SK-N-SH (cell line): ENCODE measurements around the gene RUVBL1.

Experiments
- CHD2 ChIP-seq: fragments of 150-350 bp; IDR thresholded peaks from 2 replicates; pipeline ENCODE4 v1.6.1; 2018; ENCODE audit warnings: low read length; ENCODE audit not compliant: partially characterized antibody
- EP300 ChIP-seq, 2 experiments: IDR thresholded peaks; 2 replicates each; pipeline versions ENCODE4 v1.4.0 to v1.6.1; 2012; ENCODE audit warnings: borderline replicate concordance in 1 of 2, low read depth in 1 of 2, low read length in 1 of 2
- EZH2phosphoT487 ChIP-seq: fragments of 200-600 bp; sonication (generic); IDR thresholded peaks from 2 replicates; pipeline ENCODE4 v1.6.1; 2017; ENCODE audit warnings: low read depth, mixed run types, mild to moderate bottlenecking, antibody characterized with exemption, moderate library complexity, borderline replicate concordance
- GABPA ChIP-seq: IDR thresholded peaks from 2 replicates; pipeline ENCODE4 v1.4.0; 2012; ENCODE audit warnings: low read depth, mild to moderate bottlenecking
- JUND ChIP-seq: IDR thresholded peaks from 2 replicates; pipeline ENCODE4 v1.4.0; 2012
- POLR2AphosphoS5 ChIP-seq: IDR thresholded peaks from 2 replicates; pipeline ENCODE4 v1.6.1; 2012; ENCODE audit warnings: low read depth, low read length
- SIN3A ChIP-seq: IDR thresholded peaks from 2 replicates; pipeline ENCODE4 v1.6.1; 2012; ENCODE audit warnings: low read depth, mild to moderate bottlenecking, low read length, moderate library complexity, borderline replicate concordance
- TAF1 ChIP-seq: IDR thresholded peaks from 2 replicates; pipeline ENCODE4 v1.6.1; 2012; ENCODE audit warnings: low read depth, mild to moderate bottlenecking, low read length, moderate library complexity, borderline replicate concordance
- YY1 ChIP-seq: IDR thresholded peaks from 2 replicates; pipeline ENCODE4 v1.4.0; 2012; ENCODE audit warnings: low read depth, mild to moderate bottlenecking
- TF ChIP-seq, protein P1 (sequence below): fragments of 200-600 bp; sonication (generic); IDR thresholded peaks from 2 replicates; pipeline ENCODE4 v1.6.1; 2017; ENCODE audit warnings: antibody characterized with exemption, mild to moderate bottlenecking, moderate library complexity
- TF ChIP-seq, protein P2 (sequence below): fragments of 150-350 bp; IDR thresholded peaks from 2 replicates; pipeline ENCODE4 v1.6.1; 2016; ENCODE audit warnings: mild to moderate bottlenecking, low read depth, low read length
- TF ChIP-seq, protein P3 (sequence below): IDR thresholded peaks from 2 replicates; pipeline ENCODE4; 2012

DNA sequence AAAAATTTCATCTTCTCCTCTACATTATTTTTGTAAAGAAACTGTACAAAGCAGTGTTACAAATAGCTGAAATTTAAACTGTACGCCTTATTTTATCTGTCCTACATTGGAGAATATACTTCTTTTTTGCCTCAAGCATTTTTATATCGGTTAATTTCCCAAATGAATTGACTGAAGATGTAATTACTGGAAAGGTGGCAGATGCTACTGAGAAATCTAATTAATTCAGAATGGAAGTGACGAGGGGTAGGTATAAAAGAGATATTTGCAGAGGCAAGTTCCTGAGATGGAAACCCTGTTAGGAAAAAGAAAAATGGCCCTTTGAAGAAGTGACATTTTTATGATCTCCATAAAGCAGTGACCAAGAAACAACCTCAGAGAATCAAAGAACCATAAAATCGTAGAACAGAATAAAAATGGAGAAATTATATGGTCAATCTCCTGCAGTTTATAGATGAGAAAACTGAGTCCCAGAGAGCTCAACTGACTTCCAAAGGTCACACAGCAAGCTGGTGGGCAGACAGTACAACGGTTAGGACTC, 20.4 kb downstream of the RUVBL1 start:
- TF ChIP-seq EP300 (IDR thresholded peaks at IDR 0.05; ENCODE audit: borderline replicate concordance in 1 of 2, low read depth in 1 of 2, low read length in 1 of 2) (no peak), EZH2phosphoT487 (no peak), CHD2 (no peak), POLR2AphosphoS5 (no peak), SIN3A (no peak), JUND (no peak), GABPA (no peak), YY1 (no peak), TAF1 (no peak)
- TF ChIP-seq, protein P1, sequence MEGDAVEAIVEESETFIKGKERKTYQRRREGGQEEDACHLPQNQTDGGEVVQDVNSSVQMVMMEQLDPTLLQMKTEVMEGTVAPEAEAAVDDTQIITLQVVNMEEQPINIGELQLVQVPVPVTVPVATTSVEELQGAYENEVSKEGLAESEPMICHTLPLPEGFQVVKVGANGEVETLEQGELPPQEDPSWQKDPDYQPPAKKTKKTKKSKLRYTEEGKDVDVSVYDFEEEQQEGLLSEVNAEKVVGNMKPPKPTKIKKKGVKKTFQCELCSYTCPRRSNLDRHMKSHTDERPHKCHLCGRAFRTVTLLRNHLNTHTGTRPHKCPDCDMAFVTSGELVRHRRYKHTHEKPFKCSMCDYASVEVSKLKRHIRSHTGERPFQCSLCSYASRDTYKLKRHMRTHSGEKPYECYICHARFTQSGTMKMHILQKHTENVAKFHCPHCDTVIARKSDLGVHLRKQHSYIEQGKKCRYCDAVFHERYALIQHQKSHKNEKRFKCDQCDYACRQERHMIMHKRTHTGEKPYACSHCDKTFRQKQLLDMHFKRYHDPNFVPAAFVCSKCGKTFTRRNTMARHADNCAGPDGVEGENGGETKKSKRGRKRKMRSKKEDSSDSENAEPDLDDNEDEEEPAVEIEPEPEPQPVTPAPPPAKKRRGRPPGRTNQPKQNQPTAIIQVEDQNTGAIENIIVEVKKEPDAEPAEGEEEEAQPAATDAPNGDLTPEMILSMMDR = no peak
- TF ChIP-seq, protein P2, sequence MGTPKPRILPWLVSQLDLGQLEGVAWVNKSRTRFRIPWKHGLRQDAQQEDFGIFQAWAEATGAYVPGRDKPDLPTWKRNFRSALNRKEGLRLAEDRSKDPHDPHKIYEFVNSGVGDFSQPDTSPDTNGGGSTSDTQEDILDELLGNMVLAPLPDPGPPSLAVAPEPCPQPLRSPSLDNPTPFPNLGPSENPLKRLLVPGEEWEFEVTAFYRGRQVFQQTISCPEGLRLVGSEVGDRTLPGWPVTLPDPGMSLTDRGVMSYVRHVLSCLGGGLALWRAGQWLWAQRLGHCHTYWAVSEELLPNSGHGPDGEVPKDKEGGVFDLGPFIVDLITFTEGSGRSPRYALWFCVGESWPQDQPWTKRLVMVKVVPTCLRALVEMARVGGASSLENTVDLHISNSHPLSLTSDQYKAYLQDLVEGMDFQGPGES = no peak
- TF ChIP-seq, protein P3, sequence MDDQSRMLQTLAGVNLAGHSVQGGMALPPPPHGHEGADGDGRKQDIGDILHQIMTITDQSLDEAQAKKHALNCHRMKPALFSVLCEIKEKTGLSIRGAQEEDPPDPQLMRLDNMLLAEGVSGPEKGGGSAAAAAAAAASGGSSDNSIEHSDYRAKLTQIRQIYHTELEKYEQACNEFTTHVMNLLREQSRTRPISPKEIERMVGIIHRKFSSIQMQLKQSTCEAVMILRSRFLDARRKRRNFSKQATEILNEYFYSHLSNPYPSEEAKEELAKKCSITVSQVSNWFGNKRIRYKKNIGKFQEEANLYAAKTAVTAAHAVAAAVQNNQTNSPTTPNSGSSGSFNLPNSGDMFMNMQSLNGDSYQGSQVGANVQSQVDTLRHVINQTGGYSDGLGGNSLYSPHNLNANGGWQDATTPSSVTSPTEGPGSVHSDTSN = no peak
